Smooth muscle cell (in vitro differentiated cells): ENCODE results near the gene SRGAP1. TPM values are rescaled to one million over a fixed set of nuclear protein-coding genes. Genes with fewer than 3 reads are reported as not detected.

Source experiments
- DNase-seq: peaks from one replicate; lab custom pipeline; 2025; ENCODE audit not compliant: unreplicated experiment; lab: John Stamatoyannopoulos, UW
- H2AFZ ChIP-seq: fragments of 200-600 bp; sonication (generic); 2 replicates; pipeline ENCODE4 v1.6.0; 2016; ENCODE audit warnings: antibody characterized with exemption, low read depth, mild to moderate bottlenecking
- H3F3A ChIP-seq: fragments of 200-600 bp; sonication (generic); 2 replicates; pipeline ENCODE4 v1.6.0; 2017; ENCODE audit warnings: antibody characterized with exemption, low read depth
- H3K27ac ChIP-seq: fragments of 200-600 bp; sonication (generic); 2 replicates; pipeline ENCODE4 v1.5.1; 2016; ENCODE audit warnings: low read depth, mild to moderate bottlenecking
- H3K27me3 ChIP-seq: fragments of 200-600 bp; sonication (generic); 2 replicates; pipeline ENCODE4 v1.6.1; 2016; ENCODE audit warnings: low read depth, mild to moderate bottlenecking
- H3K36me3 ChIP-seq: fragments of 200-600 bp; sonication (generic); 2 replicates; pipeline ENCODE4 v1.5.1; 2016; ENCODE audit warnings: low read depth
- H3K4me1 ChIP-seq: fragments of 200-600 bp; sonication (generic); 2 replicates; pipeline ENCODE4 v1.5.1; 2016; ENCODE audit warnings: low read depth
- H3K4me2 ChIP-seq: fragments of 200-600 bp; sonication (generic); 2 replicates; pipeline ENCODE4 v1.6.0; 2016; ENCODE audit warnings: mild to moderate bottlenecking
- H3K4me3 ChIP-seq: fragments of 200-600 bp; sonication (generic); 2 replicates; pipeline ENCODE4 v1.5.1; 2016; ENCODE audit warnings: mild to moderate bottlenecking
- H3K79me2 ChIP-seq: fragments of 200-600 bp; sonication (generic); 2 replicates; pipeline ENCODE4 v1.6.0; 2016; ENCODE audit warnings: low read depth, mild to moderate bottlenecking
- H3K9ac ChIP-seq: fragments of 200-600 bp; sonication (generic); 2 replicates; pipeline ENCODE4 v1.6.0; 2016; ENCODE audit warnings: low read depth
- H3K9me3 ChIP-seq: fragments of 200-600 bp; sonication (generic); replicated peaks from 2 replicates; pipeline ENCODE4 v1.5.1; 2016; ENCODE audit warnings: low read depth
- H4K20me1 ChIP-seq: fragments of 200-600 bp; sonication (generic); 2 replicates; pipeline ENCODE4 v1.6.0; 2016; ENCODE audit warnings: low read depth
- WGBS: methylation state at CpG from one replicate; pipeline ENCODE4 v1.1.7; 2016; ENCODE audit warnings: low lambda C conversion rate; 5-methylcytosine and 5-hydroxymethylcytosine counted together
- polyA plus RNA-seq: library from polyadenylated mRNA; unstranded; fragments of >200 nt; fragmentation: Nextera tagmentation; extraction: Ambion mirVana; gene quantifications from 2 replicates; pipeline ENCODE4 v1.2.1, GENCODE V29; 2016
- total RNA-seq: library from RNA; depleted of rRNA; stranded (reverse); fragments of >200 nt; gene quantifications from 2 replicates; pipeline ENCODE4 v1.2.3, GENCODE V29; 2014
- TF ChIP-seq, protein P1 (sequence below): fragments of 200-600 bp; sonication (generic); IDR thresholded peaks from 2 replicates; pipeline ENCODE4 v1.5.1; 2017; ENCODE audit warnings: borderline replicate concordance, mild to moderate bottlenecking, antibody characterized with exemption; ENCODE audit not compliant: insufficient read depth, poor library complexity, severe bottlenecking

Gene SRGAP1
- total and polyA plus RNA-seq, 2 experiments from 2014 or later = 4.0 to 5.9 TPM

- Histone ChIP-seq H3K27me3 (no peaks in the 10 kb centered on the region), H3K4me1 (no peaks in the 10 kb centered on the region), H3K79me2 (peaks cover 7% of the 10 kb centered on the region), H3F3A (peaks cover 5% of the 10 kb centered on the region), H3K9ac (no peak overlapping the region), H3K27ac (no peak overlapping the region), H3K9me3 (no peaks in the 10 kb centered on the region), H4K20me1 (peaks cover 13% of the 10 kb centered on the region), H3K4me2 (no peak overlapping the region), H3K36me3 (no peaks in the 10 kb centered on the region), H2AFZ (no peak overlapping the region), H3K4me3 (no peak overlapping the region)
- TF ChIP-seq, protein P1, sequence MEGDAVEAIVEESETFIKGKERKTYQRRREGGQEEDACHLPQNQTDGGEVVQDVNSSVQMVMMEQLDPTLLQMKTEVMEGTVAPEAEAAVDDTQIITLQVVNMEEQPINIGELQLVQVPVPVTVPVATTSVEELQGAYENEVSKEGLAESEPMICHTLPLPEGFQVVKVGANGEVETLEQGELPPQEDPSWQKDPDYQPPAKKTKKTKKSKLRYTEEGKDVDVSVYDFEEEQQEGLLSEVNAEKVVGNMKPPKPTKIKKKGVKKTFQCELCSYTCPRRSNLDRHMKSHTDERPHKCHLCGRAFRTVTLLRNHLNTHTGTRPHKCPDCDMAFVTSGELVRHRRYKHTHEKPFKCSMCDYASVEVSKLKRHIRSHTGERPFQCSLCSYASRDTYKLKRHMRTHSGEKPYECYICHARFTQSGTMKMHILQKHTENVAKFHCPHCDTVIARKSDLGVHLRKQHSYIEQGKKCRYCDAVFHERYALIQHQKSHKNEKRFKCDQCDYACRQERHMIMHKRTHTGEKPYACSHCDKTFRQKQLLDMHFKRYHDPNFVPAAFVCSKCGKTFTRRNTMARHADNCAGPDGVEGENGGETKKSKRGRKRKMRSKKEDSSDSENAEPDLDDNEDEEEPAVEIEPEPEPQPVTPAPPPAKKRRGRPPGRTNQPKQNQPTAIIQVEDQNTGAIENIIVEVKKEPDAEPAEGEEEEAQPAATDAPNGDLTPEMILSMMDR = no peak
- no peak for DNase-seq
These were observed 101.3 kb downstream of the SRGAP1 start for GRCh38 chr12:63945777-63946176.

DNA sequence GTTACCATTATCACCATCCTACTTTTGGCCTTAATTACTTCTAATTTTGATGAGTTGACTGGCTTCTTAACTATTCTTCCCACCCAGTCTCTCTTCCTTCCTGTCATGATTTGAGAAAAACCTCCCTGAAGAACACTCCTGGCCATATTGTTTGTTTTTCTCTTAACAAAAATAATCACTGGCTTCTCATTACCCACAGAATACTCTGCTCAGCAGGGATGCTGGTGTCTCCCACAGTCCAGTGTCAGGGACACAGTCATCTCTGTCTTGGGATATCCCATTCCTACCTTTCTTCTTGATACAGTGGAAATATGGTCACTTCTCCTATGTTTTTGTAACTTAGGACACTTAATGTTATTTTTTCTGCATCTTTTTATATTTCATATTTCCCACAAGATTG is 103.7 kb downstream of the SRGAP1 start:
- Histone ChIP-seq H3K27ac (no peak overlapping the region), H3K9ac (no peak overlapping the region), H3K9me3 (no peaks in the 10 kb centered on the region), H3K4me2 (no peak overlapping the region), H3K36me3 (no peaks in the 10 kb centered on the region), H3F3A (peaks cover 5% of the 10 kb centered on the region), H4K20me1 (peaks cover 25% of the 10 kb centered on the region), H3K79me2 (peaks cover 8% of the 10 kb centered on the region), H3K27me3 (no peaks in the 10 kb centered on the region), H2AFZ (no peak overlapping the region), H3K4me3 (no peak overlapping the region), H3K4me1 (no peaks in the 10 kb centered on the region)
- no peak for DNase-seq
- TF ChIP-seq, protein P1 = no peak

GRCh38 chr12:63949902-63950301 is 105.4 kb downstream of the SRGAP1 start:
- Histone ChIP-seq H3K36me3 (no peaks in the 10 kb centered on the region), H3K4me2 (peak overlapping the region; percentile 4), H3K27me3 (no peaks in the 10 kb centered on the region), H4K20me1 (peaks cover 38% of the 10 kb centered on the region), H3K4me3 (no peak overlapping the region), H3K9me3 (no peaks in the 10 kb centered on the region), H2AFZ (no peak overlapping the region), H3K27ac (no peak overlapping the region), H3K4me1 (no peaks in the 10 kb centered on the region), H3K9ac (no peak overlapping the region), H3F3A (peaks cover 5% of the 10 kb centered on the region), H3K79me2 (peaks cover 8% of the 10 kb centered on the region)
- no peak for DNase-seq
- WGBS = 55% methylated on average over 2 of the region's 2 CpGs
- TF ChIP-seq, protein P1 = no peak

GRCh38 chr12:63952995-63953394 is 108.5 kb downstream of the SRGAP1 start:
- Histone ChIP-seq H3K4me1 (no peaks in the 10 kb centered on the region), H3K27me3 (no peaks in the 10 kb centered on the region), H4K20me1 (peaks cover 57% of the 10 kb centered on the region), H3K79me2 (peaks cover 12% of the 10 kb centered on the region), H3K4me2 (no peak overlapping the region), H3K36me3 (no peaks in the 10 kb centered on the region), H3K27ac (no peak overlapping the region), H3K4me3 (no peak overlapping the region), H2AFZ (no peak overlapping the region), H3F3A (peaks cover 5% of the 10 kb centered on the region), H3K9me3 (no peaks in the 10 kb centered on the region), H3K9ac (no peak overlapping the region)
- WGBS = 61% methylated on average over 1 of the region's 1 CpG
- no peak for DNase-seq
- TF ChIP-seq, protein P1 = no peak
